GM23338 (cell line): ENCODE results near the gene CCNK. TPM values are rescaled to one million over a fixed set of nuclear protein-coding genes. Genes with fewer than 3 reads are reported as not detected.

Experiments
- ATAC-seq: fragments of 200-7000 bp; cut with Tn5 transposase; 3 replicates; pipeline ENCODE4 v1.9.1; 2020
- DNase-seq: peaks from one replicate; pipeline ENCODE4 v3.0.0-alpha.2; 2015; ENCODE audit warnings: low spot score
- H2AFZ ChIP-seq: fragments of 200-600 bp; sonication (generic); 2 replicates; pipeline ENCODE4 v1.8.0; 2016; ENCODE audit warnings: antibody characterized with exemption, mild to moderate bottlenecking, moderate library complexity
- H3F3A ChIP-seq: fragments of 200-600 bp; sonication (generic); replicated peaks from 2 replicates; pipeline ENCODE4 v1.8.0; 2017; ENCODE audit warnings: antibody characterized with exemption, mixed run types, low read depth
- H3K27ac ChIP-seq: fragments of 200-600 bp; sonication (generic); 2 replicates; pipeline ENCODE4 v1.6.1; 2016; ENCODE audit warnings: low read depth
- H3K27me3 ChIP-seq: fragments of 200-600 bp; sonication (generic); 2 replicates; pipeline ENCODE4 v1.8.0; 2016; ENCODE audit warnings: mild to moderate bottlenecking, mixed run types, moderate library complexity; ENCODE audit not compliant: insufficient read depth
- H3K36me3 ChIP-seq: fragments of 200-600 bp; sonication (generic); 2 replicates; pipeline ENCODE4 v1.8.0; 2016; ENCODE audit warnings: mild to moderate bottlenecking; ENCODE audit not compliant: insufficient read depth
- H3K4me1 ChIP-seq: fragments of 200-600 bp; sonication (generic); 2 replicates; pipeline ENCODE4 v1.8.0; 2016; ENCODE audit warnings: mild to moderate bottlenecking, moderate library complexity; ENCODE audit not compliant: insufficient read depth
- H3K4me2 ChIP-seq: fragments of 200-600 bp; sonication (generic); 2 replicates; pipeline ENCODE4 v1.7.1; 2017; ENCODE audit warnings: mixed run types
- H3K4me3 ChIP-seq: fragments of 200-600 bp; sonication (generic); 2 replicates; pipeline ENCODE4 v1.6.1; 2016; ENCODE audit warnings: mixed run types
- H3K79me2 ChIP-seq: fragments of 200-600 bp; sonication (generic); replicated peaks from 2 replicates; pipeline ENCODE4 v1.8.0; 2017; ENCODE audit warnings: mild to moderate bottlenecking; ENCODE audit not compliant: insufficient read depth
- H3K9me2 ChIP-seq: fragments of 200-600 bp; sonication (generic); 2 replicates; pipeline ENCODE4 v1.8.0; 2017; ENCODE audit not compliant: insufficient read depth
- H4K20me1 ChIP-seq: fragments of 200-600 bp; sonication (generic); replicated peaks from 2 replicates; pipeline ENCODE4 v1.8.0; 2017; ENCODE audit warnings: mild to moderate bottlenecking; ENCODE audit not compliant: insufficient read depth
- H3K27ac Mint-ChIP-seq: 2 replicates; pipeline ENCODE4 v1.8.0; 2020; ENCODE audit warnings: inconsistent platforms, mild to moderate bottlenecking, moderate library complexity, mixed read lengths
- H3K27me3 Mint-ChIP-seq: 3 replicates; pipeline ENCODE4 v1.8.0; 2022; ENCODE audit warnings: low read depth, mild to moderate bottlenecking, moderate library complexity, mixed read lengths, inconsistent platforms; ENCODE audit not compliant: insufficient read depth, poor library complexity
- H3K36me3 Mint-ChIP-seq: 3 replicates; pipeline ENCODE4 v1.8.0; 2021; ENCODE audit warnings: low read depth, mild to moderate bottlenecking, inconsistent platforms, moderate library complexity, mixed read lengths
- H3K4me1 Mint-ChIP-seq: 3 replicates; pipeline ENCODE4 v1.8.0; 2020; ENCODE audit warnings: mild to moderate bottlenecking, inconsistent platforms, mixed read lengths
- H3K4me3 Mint-ChIP-seq: 3 replicates; pipeline ENCODE4 v1.8.0; 2021; ENCODE audit warnings: moderate library complexity, mild to moderate bottlenecking, inconsistent platforms, mixed read lengths
- H3K9me3 Mint-ChIP-seq: 3 replicates; pipeline ENCODE4 v1.8.0; 2020; ENCODE audit warnings: moderate library complexity, mild to moderate bottlenecking, inconsistent platforms, mixed read lengths
- EZH2 ChIP-seq: fragments of 200-600 bp; sonication (generic); IDR thresholded peaks from one replicate; pipeline ENCODE4 v1.8.0; 2017; ENCODE audit warnings: antibody characterized with exemption, mild to moderate bottlenecking, low read depth; ENCODE audit not compliant: unreplicated experiment
- JUNB ChIP-seq: IDR thresholded peaks from one replicate; pipeline ENCODE4 v1.6.1; 2016; ENCODE audit warnings: antibody characterized with exemption; ENCODE audit not compliant: unreplicated experiment
- POLR2AphosphoS5 ChIP-seq: IDR thresholded peaks from 2 replicates; pipeline ENCODE4 v1.6.1; 2016; ENCODE audit warnings: antibody characterized with exemption, low read depth
- STAT1 ChIP-seq: IDR thresholded peaks from one replicate; pipeline ENCODE4 v1.6.1; 2016; ENCODE audit warnings: antibody characterized with exemption; ENCODE audit not compliant: unreplicated experiment
- ZNF114 ChIP-seq: fragments of 250-450 bp; sonication (Bioruptor Pico); IDR thresholded peaks from 2 replicates; pipeline ENCODE4 v1.5.0; 2020; ENCODE audit warnings: mild to moderate bottlenecking, moderate library complexity
- ZNF331 ChIP-seq: fragments of 250-450 bp; sonication (Bioruptor Pico); IDR thresholded peaks from 2 replicates; pipeline ENCODE4 v1.5.0; 2020; ENCODE audit warnings: low read depth, mild to moderate bottlenecking, moderate library complexity
- polyA plus RNA-seq: library from polyadenylated mRNA; unstranded; fragments of >200 nt; fragmentation: Nextera tagmentation; extraction: Ambion mirVana; gene quantifications from 2 replicates; pipeline ENCODE4 v1.2.1, GENCODE V29; 2016
- total RNA-seq: library from RNA; depleted of rRNA; stranded (reverse); fragments of >200 nt; shearing (Covaris generic); gene quantifications from 2 replicates; pipeline ENCODE4 v1.2.3, GENCODE V29; 2014
- TF ChIP-seq, protein P1 (sequence below): fragments of 250-450 bp; sonication (Bioruptor Pico); IDR thresholded peaks from 2 replicates; pipeline ENCODE4 v1.5.0; 2020; ENCODE audit warnings: mild to moderate bottlenecking, moderate library complexity
- TF ChIP-seq, protein P2 (sequence below): IDR thresholded peaks from 2 replicates; pipeline ENCODE4 v1.6.1; 2016; ENCODE audit warnings: antibody characterized with exemption
- TF ChIP-seq, protein P3 (sequence below): IDR thresholded peaks from one replicate; pipeline ENCODE4 v1.6.1; 2018; ENCODE audit warnings: antibody characterized with exemption; ENCODE audit not compliant: unreplicated experiment
- TF ChIP-seq, protein P4 (sequence below), 2 experiments: fragments of 200-600 bp in 1 of 2; sonication (generic) in 1 of 2; conservative IDR thresholded peaks; 2 replicates each; pipeline versions ENCODE4 v1.5.1 to v1.6.1; 2016 to 2017; ENCODE audit warnings: antibody characterized with exemption in 2 of 2, low read depth in 2 of 2, mild to moderate bottlenecking in 2 of 2, moderate library complexity in 1 of 2

Gene CCNK
- total and polyA plus RNA-seq, 2 experiments from 2014 or later, result 54.0 to 60.6 TPM

DNA sequence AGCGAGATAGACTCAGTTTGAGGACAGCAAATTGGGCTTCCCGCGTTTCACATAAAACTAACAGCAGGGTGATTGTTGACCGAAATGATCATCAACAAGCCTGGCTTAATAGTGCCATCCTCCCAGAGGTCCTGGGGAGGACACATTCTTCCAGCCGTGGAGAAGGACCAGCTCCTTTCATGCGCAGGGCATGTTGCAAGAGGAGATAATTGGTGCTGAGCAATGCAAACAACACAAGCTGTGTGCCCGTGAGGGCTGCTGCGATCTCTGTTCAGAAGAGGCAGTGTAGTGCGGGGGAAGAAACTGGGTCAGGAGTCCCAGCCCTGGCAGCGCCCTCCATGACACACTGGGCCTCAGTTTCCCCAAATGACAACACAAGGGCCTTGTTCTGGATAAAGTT lies 68.5 kb downstream of the CCNK start (continued):
- TF ChIP-seq, protein P1, sequence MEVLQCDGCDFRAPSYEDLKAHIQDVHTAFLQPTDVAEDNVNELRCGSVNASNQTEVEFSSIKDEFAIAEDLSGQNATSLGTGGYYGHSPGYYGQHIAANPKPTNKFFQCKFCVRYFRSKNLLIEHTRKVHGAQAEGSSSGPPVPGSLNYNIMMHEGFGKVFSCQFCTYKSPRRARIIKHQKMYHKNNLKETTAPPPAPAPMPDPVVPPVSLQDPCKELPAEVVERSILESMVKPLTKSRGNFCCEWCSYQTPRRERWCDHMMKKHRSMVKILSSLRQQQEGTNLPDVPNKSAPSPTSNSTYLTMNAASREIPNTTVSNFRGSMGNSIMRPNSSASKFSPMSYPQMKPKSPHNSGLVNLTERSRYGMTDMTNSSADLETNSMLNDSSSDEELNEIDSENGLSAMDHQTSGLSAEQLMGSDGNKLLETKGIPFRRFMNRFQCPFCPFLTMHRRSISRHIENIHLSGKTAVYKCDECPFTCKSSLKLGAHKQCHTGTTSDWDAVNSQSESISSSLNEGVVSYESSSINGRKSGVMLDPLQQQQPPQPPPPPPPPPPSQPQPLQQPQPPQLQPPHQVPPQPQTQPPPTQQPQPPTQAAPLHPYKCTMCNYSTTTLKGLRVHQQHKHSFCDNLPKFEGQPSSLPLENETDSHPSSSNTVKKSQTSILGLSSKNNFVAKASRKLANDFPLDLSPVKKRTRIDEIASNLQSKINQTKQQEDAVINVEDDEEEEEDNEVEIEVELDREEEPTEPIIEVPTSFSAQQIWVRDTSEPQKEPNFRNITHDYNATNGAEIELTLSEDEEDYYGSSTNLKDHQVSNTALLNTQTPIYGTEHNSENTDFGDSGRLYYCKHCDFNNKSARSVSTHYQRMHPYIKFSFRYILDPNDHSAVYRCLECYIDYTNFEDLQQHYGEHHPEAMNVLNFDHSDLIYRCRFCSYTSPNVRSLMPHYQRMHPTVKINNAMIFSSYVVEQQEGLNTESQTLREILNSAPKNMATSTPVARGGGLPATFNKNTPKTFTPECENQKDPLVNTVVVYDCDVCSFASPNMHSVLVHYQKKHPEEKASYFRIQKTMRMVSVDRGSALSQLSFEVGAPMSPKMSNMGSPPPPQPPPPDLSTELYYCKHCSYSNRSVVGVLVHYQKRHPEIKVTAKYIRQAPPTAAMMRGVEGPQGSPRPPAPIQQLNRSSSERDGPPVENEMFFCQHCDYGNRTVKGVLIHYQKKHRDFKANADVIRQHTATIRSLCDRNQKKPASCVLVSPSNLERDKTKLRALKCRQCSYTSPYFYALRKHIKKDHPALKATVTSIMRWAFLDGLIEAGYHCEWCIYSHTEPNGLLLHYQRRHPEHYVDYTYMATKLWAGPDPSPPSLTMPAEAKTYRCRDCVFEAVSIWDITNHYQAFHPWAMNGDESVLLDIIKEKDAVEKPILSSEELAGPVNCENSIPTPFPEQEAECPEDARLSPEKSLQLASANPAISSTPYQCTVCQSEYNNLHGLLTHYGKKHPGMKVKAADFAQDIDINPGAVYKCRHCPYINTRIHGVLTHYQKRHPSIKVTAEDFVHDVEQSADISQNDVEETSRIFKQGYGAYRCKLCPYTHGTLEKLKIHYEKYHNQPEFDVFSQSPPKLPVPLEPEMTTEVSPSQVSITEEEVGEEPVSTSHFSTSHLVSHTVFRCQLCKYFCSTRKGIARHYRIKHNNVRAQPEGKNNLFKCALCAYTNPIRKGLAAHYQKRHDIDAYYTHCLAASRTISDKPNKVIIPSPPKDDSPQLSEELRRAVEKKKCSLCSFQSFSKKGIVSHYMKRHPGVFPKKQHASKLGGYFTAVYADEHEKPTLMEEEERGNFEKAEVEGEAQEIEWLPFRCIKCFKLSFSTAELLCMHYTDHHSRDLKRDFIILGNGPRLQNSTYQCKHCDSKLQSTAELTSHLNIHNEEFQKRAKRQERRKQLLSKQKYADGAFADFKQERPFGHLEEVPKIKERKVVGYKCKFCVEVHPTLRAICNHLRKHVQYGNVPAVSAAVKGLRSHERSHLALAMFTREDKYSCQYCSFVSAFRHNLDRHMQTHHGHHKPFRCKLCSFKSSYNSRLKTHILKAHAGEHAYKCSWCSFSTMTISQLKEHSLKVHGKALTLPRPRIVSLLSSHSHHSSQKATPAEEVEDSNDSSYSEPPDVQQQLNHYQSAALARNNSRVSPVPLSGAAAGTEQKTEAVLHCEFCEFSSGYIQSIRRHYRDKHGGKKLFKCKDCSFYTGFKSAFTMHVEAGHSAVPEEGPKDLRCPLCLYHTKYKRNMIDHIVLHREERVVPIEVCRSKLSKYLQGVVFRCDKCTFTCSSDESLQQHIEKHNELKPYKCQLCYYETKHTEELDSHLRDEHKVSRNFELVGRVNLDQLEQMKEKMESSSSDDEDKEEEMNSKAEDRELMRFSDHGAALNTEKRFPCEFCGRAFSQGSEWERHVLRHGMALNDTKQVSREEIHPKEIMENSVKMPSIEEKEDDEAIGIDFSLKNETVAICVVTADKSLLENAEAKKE (CRISPR knock-in tag), result no peak
- no peak for TF ChIP-seq STAT1
- no peak for TF ChIP-seq POLR2AphosphoS5
- no peak for TF ChIP-seq JUNB
- TF ChIP-seq, protein P2, sequence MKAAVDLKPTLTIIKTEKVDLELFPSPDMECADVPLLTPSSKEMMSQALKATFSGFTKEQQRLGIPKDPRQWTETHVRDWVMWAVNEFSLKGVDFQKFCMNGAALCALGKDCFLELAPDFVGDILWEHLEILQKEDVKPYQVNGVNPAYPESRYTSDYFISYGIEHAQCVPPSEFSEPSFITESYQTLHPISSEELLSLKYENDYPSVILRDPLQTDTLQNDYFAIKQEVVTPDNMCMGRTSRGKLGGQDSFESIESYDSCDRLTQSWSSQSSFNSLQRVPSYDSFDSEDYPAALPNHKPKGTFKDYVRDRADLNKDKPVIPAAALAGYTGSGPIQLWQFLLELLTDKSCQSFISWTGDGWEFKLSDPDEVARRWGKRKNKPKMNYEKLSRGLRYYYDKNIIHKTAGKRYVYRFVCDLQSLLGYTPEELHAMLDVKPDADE, result no peak

DNA sequence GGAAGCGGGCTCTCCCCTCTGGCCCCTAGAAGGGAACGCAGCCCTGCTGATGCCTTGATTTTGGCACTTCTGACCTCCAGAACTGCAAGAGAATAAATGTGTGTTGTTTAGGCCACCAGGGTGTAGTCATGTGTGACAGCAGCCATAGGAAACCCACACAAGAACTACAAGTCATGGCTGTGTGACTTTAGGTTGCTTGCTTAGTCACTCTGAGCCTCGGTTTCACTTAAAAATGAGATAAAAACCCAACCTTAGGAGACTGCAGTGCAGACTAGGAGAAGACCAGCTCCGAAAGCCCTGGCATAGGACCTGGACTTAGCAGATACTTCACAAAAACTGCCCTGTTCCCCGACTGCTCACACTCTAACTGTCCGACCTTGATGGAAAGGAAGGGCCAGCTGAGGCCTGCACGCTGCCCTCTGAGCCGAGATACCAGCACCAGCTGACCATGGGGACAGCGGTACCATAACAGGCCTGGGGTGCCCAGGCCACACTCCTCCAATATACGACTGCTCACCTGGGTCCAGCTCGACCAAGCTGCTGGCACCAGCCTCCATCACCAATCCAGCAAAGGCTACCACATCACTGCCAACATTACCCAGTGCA lies 69.3 kb downstream of the CCNK start:
- Mint-ChIP-seq H3K4me3 (no peak overlapping the region), H3K36me3 (no peaks in the 10 kb centered on the region), H3K9me3 (no peaks in the 10 kb centered on the region), H3K27me3 (peaks cover 13% of the 10 kb centered on the region), H3K27ac (0 out of 2 replicates have a peak overlapping the region, but pooled peaks have one; percentile 19), H3K4me1 (peaks cover 50% of the 10 kb centered on the region)
- H3K79me2 ChIP-seq, result peaks cover 59% of the 10 kb centered on the region
- no peaks in the 10 kb centered on the region for H3K27me3 ChIP-seq
- H3K9me2 ChIP-seq, result no peaks in the 10 kb centered on the region
- H3K36me3 ChIP-seq, result no peaks in the 10 kb centered on the region
- no peak for ATAC-seq
- H3K4me1 ChIP-seq, result peaks cover 27% of the 10 kb centered on the region
- no peak overlapping the region for H3K27ac ChIP-seq
- no peak for DNase-seq
- no peak overlapping the region for H3K4me2 ChIP-seq
- H3K4me3 ChIP-seq, result no peak overlapping the region
- TF ChIP-seq, protein P3, sequence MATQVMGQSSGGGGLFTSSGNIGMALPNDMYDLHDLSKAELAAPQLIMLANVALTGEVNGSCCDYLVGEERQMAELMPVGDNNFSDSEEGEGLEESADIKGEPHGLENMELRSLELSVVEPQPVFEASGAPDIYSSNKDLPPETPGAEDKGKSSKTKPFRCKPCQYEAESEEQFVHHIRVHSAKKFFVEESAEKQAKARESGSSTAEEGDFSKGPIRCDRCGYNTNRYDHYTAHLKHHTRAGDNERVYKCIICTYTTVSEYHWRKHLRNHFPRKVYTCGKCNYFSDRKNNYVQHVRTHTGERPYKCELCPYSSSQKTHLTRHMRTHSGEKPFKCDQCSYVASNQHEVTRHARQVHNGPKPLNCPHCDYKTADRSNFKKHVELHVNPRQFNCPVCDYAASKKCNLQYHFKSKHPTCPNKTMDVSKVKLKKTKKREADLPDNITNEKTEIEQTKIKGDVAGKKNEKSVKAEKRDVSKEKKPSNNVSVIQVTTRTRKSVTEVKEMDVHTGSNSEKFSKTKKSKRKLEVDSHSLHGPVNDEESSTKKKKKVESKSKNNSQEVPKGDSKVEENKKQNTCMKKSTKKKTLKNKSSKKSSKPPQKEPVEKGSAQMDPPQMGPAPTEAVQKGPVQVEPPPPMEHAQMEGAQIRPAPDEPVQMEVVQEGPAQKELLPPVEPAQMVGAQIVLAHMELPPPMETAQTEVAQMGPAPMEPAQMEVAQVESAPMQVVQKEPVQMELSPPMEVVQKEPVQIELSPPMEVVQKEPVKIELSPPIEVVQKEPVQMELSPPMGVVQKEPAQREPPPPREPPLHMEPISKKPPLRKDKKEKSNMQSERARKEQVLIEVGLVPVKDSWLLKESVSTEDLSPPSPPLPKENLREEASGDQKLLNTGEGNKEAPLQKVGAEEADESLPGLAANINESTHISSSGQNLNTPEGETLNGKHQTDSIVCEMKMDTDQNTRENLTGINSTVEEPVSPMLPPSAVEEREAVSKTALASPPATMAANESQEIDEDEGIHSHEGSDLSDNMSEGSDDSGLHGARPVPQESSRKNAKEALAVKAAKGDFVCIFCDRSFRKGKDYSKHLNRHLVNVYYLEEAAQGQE, result no peak
- TF ChIP-seq JUNB (no peak), ZNF331 (no peak), ZNF114 (CRISPR knock-in tag) (no peak), POLR2AphosphoS5 (no peak), EZH2 (no peak)
- TF ChIP-seq, protein P4, sequence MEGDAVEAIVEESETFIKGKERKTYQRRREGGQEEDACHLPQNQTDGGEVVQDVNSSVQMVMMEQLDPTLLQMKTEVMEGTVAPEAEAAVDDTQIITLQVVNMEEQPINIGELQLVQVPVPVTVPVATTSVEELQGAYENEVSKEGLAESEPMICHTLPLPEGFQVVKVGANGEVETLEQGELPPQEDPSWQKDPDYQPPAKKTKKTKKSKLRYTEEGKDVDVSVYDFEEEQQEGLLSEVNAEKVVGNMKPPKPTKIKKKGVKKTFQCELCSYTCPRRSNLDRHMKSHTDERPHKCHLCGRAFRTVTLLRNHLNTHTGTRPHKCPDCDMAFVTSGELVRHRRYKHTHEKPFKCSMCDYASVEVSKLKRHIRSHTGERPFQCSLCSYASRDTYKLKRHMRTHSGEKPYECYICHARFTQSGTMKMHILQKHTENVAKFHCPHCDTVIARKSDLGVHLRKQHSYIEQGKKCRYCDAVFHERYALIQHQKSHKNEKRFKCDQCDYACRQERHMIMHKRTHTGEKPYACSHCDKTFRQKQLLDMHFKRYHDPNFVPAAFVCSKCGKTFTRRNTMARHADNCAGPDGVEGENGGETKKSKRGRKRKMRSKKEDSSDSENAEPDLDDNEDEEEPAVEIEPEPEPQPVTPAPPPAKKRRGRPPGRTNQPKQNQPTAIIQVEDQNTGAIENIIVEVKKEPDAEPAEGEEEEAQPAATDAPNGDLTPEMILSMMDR (conservative IDR thresholded peaks at IDR 0.05; ENCODE audit: low read depth in 2 of 2), result no peak
- H2AFZ ChIP-seq, result no peak overlapping the region
- H4K20me1 ChIP-seq, result peaks cover 26% of the 10 kb centered on the region
- H3F3A ChIP-seq, result no peaks in the 10 kb centered on the region
